ENCODE data around the gene SULT6B1.
"Not testable (repeated sequence)": the region's sequence is repeated elsewhere in the genome, so short reads cannot be mapped to it uniquely, and the experiment has no call there.

Gene SULT6B1

GRCh38 chr2:37188570-37188969, at the start of gene SULT6B1:
SULT6B1 (minus strand) TSS chr2:37188670; CDS start chr2:37188640, 30 bp downstream.
- CTCF ChIA-PET, result interaction anchor here (1.4 kb wide), 1 partner anchor 15 kb away, joined by 3 read pairs; no protein-coding TSS in a partner anchor
- TF ChIP-seq CTCF (IDR thresholded peaks at IDR 0.05; ENCODE audit: control extremely low read depth, extremely low read depth, low read depth, missing control alignments), result no peak
- POLR2A ChIA-PET, result no interaction called here
- no peak for DNase-seq (ENCODE audit: extremely low spot score)

GRCh38 chr2:37232131-37232933, 43.9 kb upstream of the SULT6B1 start:
- peak; percentile 37 for DNase-seq (ENCODE audit: extremely low spot score)
- no peak for TF ChIP-seq CTCF (IDR thresholded peaks at IDR 0.05; ENCODE audit: control extremely low read depth, extremely low read depth, low read depth, missing control alignments)
- POLR2A ChIA-PET, result interaction anchor here (1.0 to 1.5 kb wide), 2 partner anchors 12 kb away, joined by 4 to 12 read pairs; no protein-coding TSS in a partner anchor
- CTCF ChIA-PET, result interaction anchor here (1.1 to 2.2 kb wide), 5 partner anchors 9 to 600 kb away, joined by 3 to 6 read pairs (median 4); no protein-coding TSS in a partner anchor

GRCh38 chr2:37231241-37232130, 43.0 kb upstream of the SULT6B1 start, which contains the start of the genes CEBPZ and NDUFAF7:
CEBPZ (minus strand) TSS chr2:37231596; CDS start chr2:37231567, 29 bp downstream.
NDUFAF7 (plus strand) TSS chr2:37231658; CDS start chr2:37231706, 48 bp downstream.
- ChIA-PET POLR2A (interaction anchor here (1.0 to 1.5 kb wide), 2 partner anchors 11 to 13 kb away, joined by 4 to 12 read pairs; no protein-coding TSS in a partner anchor), CTCF (interaction anchor here (1.1 to 2.2 kb wide), 4 partner anchors 8 to 78 kb away, joined by 3 to 6 read pairs (median 5); no protein-coding TSS in a partner anchor)
- TF ChIP-seq CTCF (IDR thresholded peaks at IDR 0.05; ENCODE audit: control extremely low read depth, extremely low read depth, low read depth, missing control alignments), result no peak
- peak; percentile 94 for DNase-seq (ENCODE audit: extremely low spot score)

- TF ChIP-seq CTCF (IDR thresholded peaks at IDR 0.05; ENCODE audit: control extremely low read depth, extremely low read depth, low read depth, missing control alignments), result no peak
- ChIA-PET POLR2A (no interaction called here), CTCF (no interaction called here)
- DNase-seq (ENCODE audit: extremely low spot score), result no peak
These were observed 42.1 kb upstream of the SULT6B1 start for GRCh38 chr2:37230581-37230980.

- CTCF ChIA-PET, result interaction anchor here (1.2 to 1.6 kb wide), 2 partner anchors 10 to 36 kb away, joined by 4 read pairs; no protein-coding TSS in a partner anchor
- POLR2A ChIA-PET, result no interaction called here
- no peak for TF ChIP-seq CTCF (IDR thresholded peaks at IDR 0.05; ENCODE audit: control extremely low read depth, extremely low read depth, low read depth, missing control alignments)
- no peak for DNase-seq (ENCODE audit: extremely low spot score)
These were observed 40.3 kb upstream of the SULT6B1 start for GRCh38 chr2:37228788-37229187.

GRCh38 chr2:37226863-37227262, 38.4 kb upstream of the SULT6B1 start:
- TF ChIP-seq CTCF (IDR thresholded peaks at IDR 0.05; ENCODE audit: control extremely low read depth, extremely low read depth, low read depth, missing control alignments), result no peak
- DNase-seq (ENCODE audit: extremely low spot score), result no peak
- POLR2A ChIA-PET, result no interaction called here
- CTCF ChIA-PET, result no interaction called here

- DNase-seq (ENCODE audit: extremely low spot score); CTCF ChIA-PET; POLR2A ChIA-PET: not testable (repeated sequence)
These were observed 36.7 kb upstream of the SULT6B1 start for GRCh38 chr2:37225129-37225528.

Measured in GM10248 (cell line).